Retinal pigment epithelial cell (primary cell): Measurements from ENCODE around the gene PIGL.
"Not testable (repeated sequence)": the region's sequence is repeated elsewhere in the genome, so short reads cannot be mapped to it uniquely, and the experiment has no call there.

ENCODE experiments used
- DNase-seq: peaks from one replicate; pipeline ENCODE4 v3.0.0-alpha.2; 2010; ENCODE audit warnings: low read depth
- H3K4me3 ChIP-seq: 2 replicates; pipeline ENCODE4 v1.5.1; 2011; ENCODE audit warnings: mild to moderate bottlenecking, low read length, control low read depth, moderate library complexity
- CTCF ChIP-seq: conservative IDR thresholded peaks from 2 replicates; pipeline ENCODE4 v1.5.1; 2011; ENCODE audit warnings: low read depth, low read length, control low read depth, inconsistent platforms

The PIGL gene

GRCh38 chr17:16212793-16213192 lies 4.2 kb upstream of the PIGL start:
- TF ChIP-seq CTCF = no peak
- no peak overlapping the region for H3K4me3 ChIP-seq
- no peak for DNase-seq

GRCh38 chr17:16214190-16215001 lies 2.6 kb upstream of the PIGL start:
- no peak for TF ChIP-seq CTCF
- no peak for DNase-seq
- peak overlapping the region; percentile 87 for H3K4me3 ChIP-seq

- H3K4me3 ChIP-seq = peak overlapping the region; percentile 87
- DNase-seq = no peak
- TF ChIP-seq CTCF = no peak
These were observed 2.1 kb upstream of the PIGL start for GRCh38 chr17:16215002-16215272.

GRCh38 chr17:16215273-16215964 lies 1.6 kb upstream of the PIGL start, which contains the start of gene NCOR1:
NCOR1 (minus strand) TSS chr17:16215534; CDS start chr17:16194569, 20,965 bp downstream.
- peak; percentile 32 for TF ChIP-seq CTCF

GRCh38 chr17:16215965-16216316 lies 1.1 kb upstream of the PIGL start:
- no peak for TF ChIP-seq CTCF
- no peak for DNase-seq
- peak overlapping the region; percentile 87 for H3K4me3 ChIP-seq

More at GRCh38 chr17:16215273-16215964, 1.6 kb upstream of the PIGL start, which contains the start of gene NCOR1:
- peak; percentile 82 for DNase-seq
- H3K4me3 ChIP-seq = peak within 1 kb of the TSS; percentile 87

- DNase-seq = not testable (repeated sequence)
- peak overlapping the region; percentile 96 for H3K4me3 ChIP-seq
These were observed 539 bp upstream of the PIGL start for GRCh38 chr17:16216341-16217001.

GRCh38 chr17:16222406-16222805 lies 5.4 kb downstream of the PIGL start:
- no peak for TF ChIP-seq CTCF
- no peak overlapping the region for H3K4me3 ChIP-seq
- no peak for DNase-seq

- DNase-seq, H3K4me3 ChIP-seq: not testable (repeated sequence)
These were observed 13.0 kb downstream of the PIGL start for GRCh38 chr17:16229912-16230561.
